SK-N-DZ (cell line): ENCODE results near the gene BEST4.
"Not testable (repeated sequence)": the region's sequence is repeated elsewhere in the genome, so short reads cannot be mapped to it uniquely, and the experiment has no call there.

Experiments
- DNase-seq: peaks from one replicate; pipeline ENCODE4 v3.0.0-alpha.2; 2015; ENCODE audit warnings: low spot score

The BEST4 gene

GRCh38 chr1:44819608-44820327 is 31.8 kb upstream of the BEST4 start:
- peak; percentile 92 for DNase-seq

DNA sequence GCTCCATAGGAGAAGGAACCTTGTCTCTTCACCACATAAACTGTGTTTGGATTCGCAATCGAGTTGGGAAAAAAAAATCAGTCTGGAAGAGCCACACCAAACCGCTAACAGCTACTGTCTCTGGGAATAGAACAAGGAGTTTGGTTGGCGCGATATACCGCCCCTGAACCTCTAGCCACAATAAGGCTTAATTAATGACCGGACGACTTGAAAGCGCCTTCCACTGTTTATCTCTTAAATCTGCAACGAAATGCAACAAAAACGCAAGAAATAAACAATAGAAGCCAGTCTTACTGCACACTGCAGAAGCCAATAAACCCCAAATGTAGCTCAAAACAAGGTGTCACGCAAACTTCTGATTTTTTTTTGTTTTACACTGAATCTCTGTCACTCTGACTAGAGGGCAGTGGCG is 31.2 kb upstream of the BEST4 start:
- DNase-seq, result no peak

- DNase-seq, result no peak
These were observed 30.0 kb upstream of the BEST4 start for GRCh38 chr1:44817771-44818495.

GRCh38 chr1:44817307-44817706 is 29.3 kb upstream of the BEST4 start:
- DNase-seq, result no peak

DNA sequence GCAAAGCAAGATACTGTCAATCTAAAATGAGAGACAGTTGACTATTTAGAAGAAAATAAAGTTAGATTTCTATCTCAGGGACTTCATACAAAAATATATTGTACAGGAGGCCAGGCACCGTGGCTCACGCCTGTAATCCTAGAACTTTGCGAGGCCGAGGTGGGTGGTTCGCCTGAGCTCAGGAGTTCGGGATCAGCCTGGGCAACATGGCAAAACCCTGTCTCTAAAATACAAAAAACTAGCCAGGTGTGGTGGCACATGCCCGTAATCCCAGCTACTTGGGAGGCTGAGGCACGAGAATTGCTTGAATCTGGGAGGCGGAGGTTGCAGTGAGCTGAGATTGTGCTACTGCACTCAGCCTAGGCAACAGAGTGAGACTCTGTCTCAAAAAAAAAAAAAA is 28.0 kb upstream of the BEST4 start:
- not testable (repeated sequence) for DNase-seq

GRCh38 chr1:44812822-44813543 is 25.0 kb upstream of the BEST4 start:
- no peak for DNase-seq

GRCh38 chr1:44811234-44811633 is 23.3 kb upstream of the BEST4 start:
- DNase-seq, result no peak

DNA sequence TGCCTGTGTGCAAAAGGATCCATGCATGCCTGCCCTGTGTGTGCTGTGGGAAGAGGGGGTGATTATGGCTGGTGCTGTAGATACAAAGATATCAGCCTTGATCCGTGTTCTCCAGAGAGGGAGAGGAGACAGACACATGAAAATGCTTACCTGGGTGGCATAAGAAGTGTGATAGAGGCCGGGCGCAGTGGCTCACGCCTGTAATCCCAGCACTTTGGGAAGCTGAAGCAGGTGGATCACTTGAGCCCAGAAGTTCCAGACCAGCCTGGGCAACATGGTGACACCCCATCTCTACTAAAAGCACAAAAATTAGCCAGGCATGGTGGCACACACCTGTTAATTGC is 22.8 kb upstream of the BEST4 start:
- DNase-seq, result not testable (repeated sequence)

DNA sequence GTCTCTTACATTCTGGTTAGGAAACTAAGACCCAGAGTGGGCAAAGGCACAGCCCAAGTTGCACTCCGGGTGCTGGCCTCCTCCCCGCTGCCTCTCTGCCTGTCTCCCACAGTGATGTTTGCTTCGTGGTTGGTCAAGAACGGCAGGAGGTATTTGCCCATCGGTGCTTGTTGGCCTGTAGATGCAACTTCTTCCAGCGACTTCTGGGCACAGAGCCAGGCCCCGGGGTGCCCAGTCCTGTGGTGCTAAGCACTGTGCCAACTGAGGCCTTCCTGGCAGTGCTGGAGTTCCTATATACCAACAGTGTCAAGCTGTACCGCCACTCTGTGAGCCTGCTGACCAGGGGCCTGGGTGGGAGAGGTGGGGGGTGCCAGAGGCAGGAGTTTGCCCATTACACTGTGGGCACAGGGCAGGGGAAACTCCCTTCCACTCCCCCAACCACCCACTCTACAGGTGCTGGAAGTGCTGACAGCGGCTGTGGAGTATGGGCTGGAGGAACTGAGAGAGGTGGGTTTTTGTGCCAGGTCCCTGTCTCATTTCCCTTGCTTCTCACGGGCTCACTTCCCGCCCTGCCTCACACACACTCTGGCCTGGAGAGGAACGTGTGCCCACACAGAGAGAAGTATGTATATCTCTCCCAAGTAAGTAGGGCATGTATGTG is 22.3 kb upstream of the BEST4 start:
- DNase-seq, result no peak

DNA sequence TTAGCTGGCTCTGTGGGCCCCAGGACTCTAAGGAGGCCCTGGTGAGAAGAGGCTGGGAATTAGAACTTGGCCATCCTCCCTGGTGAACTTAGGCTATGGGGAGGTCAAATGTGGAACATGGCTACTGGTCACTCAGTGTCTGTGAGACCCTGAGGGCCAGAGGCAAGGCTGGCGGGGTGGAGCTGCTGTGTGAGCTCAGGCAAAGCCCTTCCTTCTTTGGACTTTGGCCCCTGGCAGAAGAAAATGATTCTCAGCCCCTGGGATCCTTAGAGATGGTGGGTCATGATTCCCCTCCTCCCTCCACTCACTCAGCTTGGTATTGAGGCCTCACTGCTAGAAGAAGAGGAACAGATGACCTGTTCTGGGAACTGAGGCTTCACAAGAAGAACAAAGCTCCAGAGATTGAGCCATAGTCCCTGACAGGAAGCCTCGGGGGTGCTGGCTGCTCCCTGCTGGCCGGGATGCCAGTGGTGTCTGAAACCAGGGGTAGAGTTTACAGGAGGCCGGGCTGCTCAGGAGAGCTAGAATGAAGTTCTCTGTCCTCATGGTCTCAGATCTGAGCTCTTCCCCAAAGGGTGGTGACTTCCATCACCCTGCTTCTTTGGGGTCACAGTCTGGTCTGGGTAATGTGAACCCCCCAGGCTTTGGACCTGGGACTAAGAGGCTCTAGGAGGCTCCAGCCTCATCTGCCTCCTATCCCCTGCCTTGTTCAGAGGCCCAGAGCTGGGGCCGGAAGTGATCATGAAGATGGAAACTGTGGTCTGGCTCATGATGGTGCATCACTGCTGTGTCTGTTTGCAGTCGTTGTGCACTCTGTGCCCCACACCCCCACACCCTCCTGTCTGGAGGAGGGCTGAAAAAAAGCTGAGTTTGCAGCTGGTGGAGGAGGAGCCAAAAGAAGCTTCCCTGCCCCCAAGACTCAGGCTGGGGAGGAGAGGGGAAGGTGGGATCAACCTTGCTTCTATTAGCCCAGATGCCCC is 21.3 kb upstream of the BEST4 start:
- DNase-seq, result no peak

DNA sequence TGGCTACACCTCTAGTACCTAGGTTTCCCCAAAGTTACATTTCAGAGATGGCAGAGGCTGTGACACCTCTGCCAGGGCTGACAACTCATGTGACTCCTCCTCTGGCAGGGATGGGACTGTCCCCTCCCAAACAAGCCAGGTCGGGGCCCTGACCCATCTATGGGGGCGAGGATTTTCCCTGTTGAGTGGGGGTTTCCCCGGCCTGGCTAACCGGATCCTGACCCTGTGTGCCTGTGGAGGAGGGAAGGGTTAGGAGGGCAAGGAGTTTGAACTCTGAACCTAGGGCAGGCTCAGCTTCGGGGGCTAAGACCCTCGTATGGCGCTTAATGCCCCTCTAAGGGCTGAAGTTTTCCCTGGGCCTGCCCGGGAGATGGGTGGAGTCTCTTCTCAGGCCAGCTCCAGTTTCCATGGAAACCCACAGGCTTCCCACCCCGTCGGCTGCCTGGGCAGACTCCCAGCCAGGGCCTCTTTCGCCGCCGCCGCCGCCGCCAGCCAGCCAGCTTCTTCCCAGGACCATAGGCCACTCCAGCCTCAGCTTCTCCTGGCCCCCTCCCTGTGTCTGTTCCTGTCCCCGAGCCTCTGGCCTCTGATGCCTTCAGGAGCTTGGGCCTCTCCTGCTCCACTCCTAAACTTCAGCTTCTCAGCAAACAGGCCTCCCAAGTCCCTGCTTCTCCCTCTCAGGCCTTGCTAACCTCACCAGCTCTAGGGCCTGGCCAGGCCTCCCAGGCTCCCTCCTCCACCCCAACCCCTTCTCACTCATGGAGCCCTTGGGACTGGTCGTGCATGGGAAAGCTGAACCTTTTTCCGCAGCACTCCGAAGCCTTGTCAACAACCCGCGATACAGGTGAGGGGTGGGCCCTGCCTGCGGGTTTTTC is 20.3 kb upstream of the BEST4 start, which contains the start of gene BTBD19:
Gene BTBD19 (plus strand): TSS at position 461 of the 875 bp plus-strand sequence. CDS start 298 bp downstream, at position 759.
- peak; percentile 77 for DNase-seq

DNA sequence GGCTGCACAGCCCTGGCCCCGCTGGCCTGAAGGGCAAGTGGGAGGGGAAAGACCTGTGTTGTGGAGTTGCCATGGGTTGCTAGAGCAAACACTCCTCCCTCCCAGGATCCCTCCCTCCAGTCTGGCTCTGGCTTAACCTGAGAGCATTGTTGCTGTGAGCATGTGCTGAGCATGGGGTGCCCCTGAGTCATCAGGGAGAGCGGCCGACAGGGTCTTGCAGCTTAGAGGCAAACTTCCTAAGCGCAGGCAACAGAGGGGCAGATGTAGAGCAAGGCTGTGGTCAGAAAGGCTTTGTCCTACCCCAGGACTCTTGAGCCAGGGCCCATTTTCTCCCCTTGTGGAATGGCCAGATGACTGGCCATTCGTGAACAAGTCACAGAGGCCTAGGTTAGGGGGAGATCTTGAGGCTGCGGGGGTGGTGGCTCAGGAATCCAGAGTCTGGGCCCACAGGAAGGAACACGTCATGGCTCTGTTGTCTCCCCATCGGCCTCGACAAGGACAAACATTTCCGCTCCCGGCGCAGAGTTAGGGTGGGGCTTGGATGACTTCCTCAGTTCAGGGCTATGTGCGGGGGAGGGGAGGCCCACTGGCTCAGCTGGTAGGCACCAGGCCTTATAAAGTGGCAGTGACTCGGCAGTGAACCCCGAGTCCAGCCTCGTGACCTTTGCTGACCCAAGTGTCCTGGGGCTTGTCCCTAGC is 19.5 kb upstream of the BEST4 start:
- no peak for DNase-seq

- DNase-seq, result no peak
These were observed 18.9 kb upstream of the BEST4 start, which contains the start of gene DYNLT4 for GRCh38 chr1:44806704-44807363. DYNLT4 (minus strand) TSS chr1:44807351; CDS start chr1:44806668, 683 bp downstream.

DNA sequence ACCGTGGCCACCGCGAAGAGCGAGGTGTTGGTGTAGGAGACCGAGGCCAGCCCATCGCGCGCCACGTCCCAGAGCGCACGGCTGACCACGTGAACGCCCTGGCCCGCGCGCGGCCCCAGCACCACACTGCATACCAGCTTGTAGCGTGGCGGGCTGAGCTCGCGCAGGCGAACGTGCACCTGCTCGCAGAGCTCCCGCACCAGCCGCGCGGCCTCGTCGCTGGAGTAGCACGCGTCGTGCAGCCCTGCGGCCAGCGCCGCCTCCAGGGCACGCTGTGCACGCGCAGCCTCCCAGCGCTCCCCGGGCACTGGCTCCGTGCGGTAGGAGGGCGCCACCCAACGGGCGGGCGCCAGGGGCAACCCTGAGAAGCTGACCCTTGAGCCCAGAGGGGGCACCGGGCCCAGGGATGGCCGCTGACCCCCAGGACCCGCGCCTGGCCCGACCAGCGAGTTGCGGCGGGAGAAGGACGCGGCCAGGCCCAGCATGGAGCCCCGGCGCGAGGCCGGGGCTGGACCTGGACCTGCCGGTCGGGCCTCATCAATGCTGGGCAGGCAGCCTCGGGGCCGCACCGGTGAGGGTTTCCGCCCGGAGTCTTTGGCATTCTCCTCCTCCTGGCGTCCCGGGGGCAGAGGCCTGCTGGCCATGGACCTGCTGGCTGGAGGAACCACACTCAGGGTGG is 18.2 kb upstream of the BEST4 start:
- DNase-seq, result no peak

- no peak for DNase-seq
These were observed 17.5 kb upstream of the BEST4 start for GRCh38 chr1:44805311-44806024.

DNA sequence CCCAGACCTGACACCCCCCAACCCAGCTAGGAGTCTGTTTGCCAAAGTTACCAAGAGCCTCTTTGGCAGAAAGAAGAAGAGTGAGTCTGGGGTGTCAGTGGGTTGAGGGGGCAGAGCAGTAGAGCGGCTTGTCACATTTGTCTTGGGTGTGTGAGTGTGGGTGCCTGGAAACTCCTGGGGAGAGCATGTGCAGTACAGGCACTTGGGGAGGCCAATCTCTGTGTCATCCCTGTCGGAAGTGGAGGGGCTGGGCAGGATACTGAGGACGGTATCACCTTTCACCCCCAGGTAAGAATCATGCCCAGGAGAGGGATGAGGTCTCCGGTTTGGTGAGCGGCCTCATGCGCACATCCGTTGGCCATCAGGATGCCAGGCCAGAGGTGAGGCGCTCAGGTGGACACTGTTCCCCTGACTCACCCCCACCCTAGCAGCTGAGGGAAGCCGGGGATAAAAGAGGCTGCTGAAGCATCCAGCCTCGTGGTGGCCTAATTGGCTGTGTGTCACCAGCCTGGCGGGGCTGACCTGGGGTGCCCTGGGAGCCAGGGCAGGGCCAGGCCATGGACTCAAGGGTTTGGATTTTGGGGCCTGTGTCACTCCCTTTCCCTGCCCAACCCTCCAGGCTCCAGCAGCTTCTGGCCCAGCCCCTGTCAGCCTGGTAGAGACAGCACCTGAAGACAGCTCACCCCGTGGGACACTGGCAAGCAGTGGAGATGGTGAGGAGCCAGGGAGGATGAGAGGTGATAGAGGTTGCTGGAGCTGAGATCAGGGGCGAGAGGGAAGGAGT is 15.5 kb upstream of the BEST4 start:
- no peak for DNase-seq

DNA sequence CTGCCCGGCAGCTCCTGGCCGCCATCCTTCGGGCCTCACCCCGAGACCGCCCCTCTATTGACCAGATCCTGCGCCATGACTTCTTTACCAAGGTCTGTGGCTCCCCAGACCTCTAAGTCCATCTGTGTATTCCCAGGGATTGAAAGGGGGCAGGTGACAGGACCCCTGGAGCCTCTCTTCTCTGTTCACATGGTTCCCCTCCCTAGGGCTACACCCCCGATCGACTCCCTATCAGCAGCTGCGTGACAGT is 15.0 kb upstream of the BEST4 start:
- DNase-seq, result no peak
